OCI-LY1 (cell line): ENCODE data around the gene PCDHGC3.

Experiments
- CTCF ChIP-seq: fragments of 200-600 bp; sonication (generic), shearing (Covaris generic); IDR thresholded peaks from 2 replicates; pipeline ENCODE4 v1.5.1; 2017; ENCODE audit warnings: mild to moderate bottlenecking, antibody characterized with exemption, low read length, moderate library complexity, mixed read lengths
- EZH2 ChIP-seq: fragments of 200-600 bp; sonication (generic), shearing (Covaris generic); IDR thresholded peaks from 2 replicates; pipeline ENCODE4 v1.8.0; 2017; ENCODE audit warnings: borderline replicate concordance, mixed run types, mild to moderate bottlenecking, antibody characterized with exemption, low read length, moderate library complexity, mixed read lengths

- no peak for TF ChIP-seq CTCF
- no peak for TF ChIP-seq EZH2
Observed at GRCh38 chr5:141508440-141508797, 32.7 kb downstream of the PCDHGC3 start.
